SH-SY5Y (cell line): ENCODE results near the gene ATP6AP2.

Experiments
- GATA2 ChIP-seq: IDR thresholded peaks from 2 replicates; pipeline ENCODE4 v1.6.1; 2011; ENCODE audit warnings: mild to moderate bottlenecking, low read depth, low read length
- GATA3 ChIP-seq: IDR thresholded peaks from 2 replicates; pipeline ENCODE4 v1.6.1; 2011; ENCODE audit warnings: low read depth, mild to moderate bottlenecking, low read length, moderate library complexity

ATP6AP2 gene, protein sequence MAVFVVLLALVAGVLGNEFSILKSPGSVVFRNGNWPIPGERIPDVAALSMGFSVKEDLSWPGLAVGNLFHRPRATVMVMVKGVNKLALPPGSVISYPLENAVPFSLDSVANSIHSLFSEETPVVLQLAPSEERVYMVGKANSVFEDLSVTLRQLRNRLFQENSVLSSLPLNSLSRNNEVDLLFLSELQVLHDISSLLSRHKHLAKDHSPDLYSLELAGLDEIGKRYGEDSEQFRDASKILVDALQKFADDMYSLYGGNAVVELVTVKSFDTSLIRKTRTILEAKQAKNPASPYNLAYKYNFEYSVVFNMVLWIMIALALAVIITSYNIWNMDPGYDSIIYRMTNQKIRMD

GRCh38 chrX:40580537-40581335, at the start of gene ATP6AP2:
ATP6AP2 (plus strand) TSS chrX:40580970; CDS start chrX:40581066, 96 bp downstream.
- no peak for TF ChIP-seq GATA3
- TF ChIP-seq GATA2, result no peak

DNA sequence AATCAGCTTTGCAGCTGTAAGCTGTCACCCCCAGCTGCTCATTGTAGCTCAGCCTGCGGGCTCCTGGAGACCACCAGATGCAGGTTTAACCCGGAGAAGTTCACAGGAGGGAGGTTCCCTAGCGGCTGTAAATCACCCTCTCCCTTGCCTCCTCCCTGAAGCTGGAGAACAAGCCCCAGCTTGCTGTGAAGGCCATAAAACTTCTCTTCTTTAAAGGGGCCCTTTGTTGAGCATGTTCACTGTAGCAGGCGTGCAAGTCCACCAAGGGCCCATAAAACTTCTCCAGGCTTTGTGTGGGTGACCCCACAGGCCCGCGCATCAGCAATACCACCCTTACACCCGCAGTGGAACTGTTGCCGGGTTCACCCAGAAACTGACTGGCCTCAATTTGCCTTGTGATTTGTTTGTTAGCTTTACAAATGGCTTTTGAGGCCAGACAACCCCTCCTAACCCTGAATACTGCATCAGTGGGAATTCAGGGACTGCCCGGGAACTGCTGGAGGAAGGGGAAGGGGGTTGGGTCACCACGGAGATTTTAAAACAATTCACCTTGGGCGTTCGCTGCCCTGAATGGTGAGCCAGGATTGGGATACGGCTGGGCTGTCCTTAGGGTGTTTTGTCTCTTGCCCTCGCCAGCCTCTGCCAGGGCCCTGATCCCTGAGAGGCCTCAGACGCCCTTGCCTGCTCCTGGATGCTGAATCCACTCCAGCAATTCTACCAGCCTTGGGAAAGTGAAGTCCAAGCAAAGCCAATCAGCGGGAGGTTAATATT, 49.5 kb upstream of the ATP6AP2 start:
- TF ChIP-seq GATA3 (no peak), GATA2 (no peak)

DNA sequence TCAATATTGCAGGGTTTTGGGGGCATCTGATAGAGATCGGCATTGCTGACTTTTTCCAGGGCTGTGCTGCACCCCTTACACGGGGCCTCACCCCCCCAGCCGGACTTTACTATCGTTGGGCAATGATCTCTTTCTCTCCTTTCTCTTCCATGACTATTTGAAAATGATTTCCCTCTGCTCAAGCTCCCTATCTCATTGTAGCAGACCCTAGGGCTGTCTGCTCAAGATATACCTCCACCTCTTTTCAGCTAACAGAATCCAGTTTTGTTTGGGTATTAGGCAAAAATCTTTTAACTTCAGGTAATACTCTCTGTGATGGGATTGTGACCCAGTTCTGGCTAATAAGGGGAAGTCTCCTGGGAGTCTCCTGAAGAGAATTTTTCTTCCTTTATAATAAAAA, 43.5 kb upstream of the ATP6AP2 start:
- no peak for TF ChIP-seq GATA2
- no peak for TF ChIP-seq GATA3

DNA sequence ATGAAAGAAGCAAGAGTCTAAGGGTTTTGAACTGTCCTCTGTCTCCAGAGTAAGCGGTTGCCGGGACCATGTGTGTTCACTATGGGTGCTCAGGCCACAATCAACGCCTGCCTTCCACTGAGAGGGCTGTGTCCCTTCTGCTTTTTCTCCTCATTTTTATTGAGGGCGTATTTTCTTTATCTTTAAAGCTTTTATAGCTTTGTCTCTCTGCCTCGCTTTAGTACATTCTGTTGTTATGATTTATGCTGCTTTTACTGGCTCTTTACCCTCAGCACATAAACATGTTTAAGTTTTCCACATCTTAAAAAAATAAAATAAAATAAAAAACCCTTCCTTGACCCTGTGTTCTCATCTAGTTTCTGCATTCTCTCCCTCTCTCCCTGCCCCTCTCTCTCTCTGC, 42.4 kb upstream of the ATP6AP2 start:
- no peak for TF ChIP-seq GATA3
- no peak for TF ChIP-seq GATA2

DNA sequence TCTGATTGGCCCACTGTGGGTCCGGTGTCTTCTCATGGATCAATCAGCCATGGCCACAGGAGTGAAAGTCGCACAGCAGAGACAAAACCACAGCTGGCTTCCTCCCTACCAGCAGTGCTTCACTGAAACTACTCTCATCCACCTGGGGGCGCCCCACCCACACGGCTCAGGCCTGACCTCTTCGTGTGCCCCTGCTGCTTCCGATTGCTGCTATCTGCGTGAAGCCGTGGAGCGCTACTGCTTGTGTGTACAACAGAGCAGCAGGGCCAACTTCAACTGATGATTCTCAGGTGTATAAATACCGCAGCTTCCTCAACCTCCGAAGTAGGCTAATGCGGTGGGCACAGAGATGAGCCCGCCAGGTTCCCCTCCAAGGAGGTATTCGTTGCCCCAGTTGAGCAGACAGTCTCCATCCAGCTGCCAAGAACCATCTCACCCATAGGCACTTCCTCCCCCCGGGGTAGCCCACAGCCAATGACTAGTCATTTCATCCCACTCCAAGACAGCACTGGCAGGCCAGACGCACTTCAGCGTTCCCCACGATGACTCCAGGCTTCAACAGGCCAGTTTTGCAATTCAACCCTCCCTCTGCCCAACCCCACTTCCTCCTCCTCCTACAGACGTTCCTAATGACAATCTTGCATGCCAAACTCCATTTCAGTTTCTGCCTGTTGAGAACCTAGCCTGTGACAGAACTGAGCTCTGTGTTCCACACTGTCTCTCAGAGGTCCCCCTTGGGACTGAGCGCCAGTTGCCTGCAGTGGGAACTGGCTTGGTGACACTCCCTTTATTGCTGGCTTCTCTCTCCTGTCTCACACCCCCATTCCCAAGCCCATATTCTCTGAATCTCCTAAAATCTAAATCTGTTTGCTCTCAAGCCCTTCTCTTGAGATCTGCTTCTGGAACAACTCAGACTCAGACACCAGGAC, 41.3 kb upstream of the ATP6AP2 start:
- TF ChIP-seq GATA2 (no peak), GATA3 (no peak)

DNA sequence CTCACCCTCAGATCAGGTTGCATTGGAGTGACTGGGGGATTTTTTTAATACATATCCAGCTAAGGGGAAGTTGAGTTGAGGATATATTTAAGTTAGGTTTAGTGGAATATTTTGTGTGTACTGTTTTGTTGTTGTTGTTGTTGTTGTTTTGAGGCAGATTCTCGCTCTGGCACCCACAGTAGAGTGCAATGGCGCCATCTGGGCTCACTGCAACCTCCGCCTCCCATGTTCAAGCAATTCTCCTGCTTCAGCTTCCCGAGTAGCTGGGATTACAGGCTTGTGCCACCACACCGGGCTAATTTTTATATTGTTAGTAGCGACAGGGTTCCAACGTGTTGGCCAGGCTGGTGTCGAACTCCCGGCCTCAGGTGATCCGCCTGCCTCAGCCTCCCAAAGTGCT, 38.6 kb upstream of the ATP6AP2 start:
- no peak for TF ChIP-seq GATA2
- no peak for TF ChIP-seq GATA3

GRCh38 chrX:40542972-40543371, 37.8 kb upstream of the ATP6AP2 start:
- TF ChIP-seq GATA2 (no peak), GATA3 (no peak)

- TF ChIP-seq GATA3 (no peak), GATA2 (no peak)
Observed at GRCh38 chrX:40543661-40544328, 37.0 kb upstream of the ATP6AP2 start.

- TF ChIP-seq GATA3, result no peak
- TF ChIP-seq GATA2, result peak; percentile 71
Observed at GRCh38 chrX:40544343-40545266, 36.2 kb upstream of the ATP6AP2 start.

- no peak for TF ChIP-seq GATA2
- no peak for TF ChIP-seq GATA3
Observed at GRCh38 chrX:40546870-40547269, 33.9 kb upstream of the ATP6AP2 start.

DNA sequence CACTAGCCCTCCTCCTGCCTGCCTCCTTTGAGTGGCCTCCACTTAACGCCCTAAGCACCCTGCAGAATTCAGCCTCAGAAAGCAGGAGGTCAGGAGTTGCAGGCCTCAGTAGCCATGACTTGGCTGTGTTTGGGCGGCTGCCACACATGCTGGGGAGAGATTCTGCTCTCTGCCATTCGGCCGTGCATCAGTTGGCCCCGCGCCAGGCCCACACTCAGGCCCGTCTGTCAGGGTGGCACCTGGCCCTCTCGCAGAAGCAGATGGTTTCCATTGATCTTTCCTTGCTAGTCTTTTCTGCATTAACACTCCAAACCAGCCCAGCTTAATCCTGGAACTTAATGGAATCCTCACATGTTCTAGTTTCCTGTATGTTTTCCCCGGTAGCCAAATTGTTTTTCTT, 30.7 kb upstream of the ATP6AP2 start:
- TF ChIP-seq GATA3 (no peak), GATA2 (no peak)

GRCh38 chrX:40552768-40553167, 28.0 kb upstream of the ATP6AP2 start:
- TF ChIP-seq GATA2, result no peak
- no peak for TF ChIP-seq GATA3
